Measurements from ENCODE around the gene CCDC201.
"Not testable (repeated sequence)": the region's sequence is repeated elsewhere in the genome, so short reads cannot be mapped to it uniquely, and the experiment has no call there.

The CCDC201 gene

DNA sequence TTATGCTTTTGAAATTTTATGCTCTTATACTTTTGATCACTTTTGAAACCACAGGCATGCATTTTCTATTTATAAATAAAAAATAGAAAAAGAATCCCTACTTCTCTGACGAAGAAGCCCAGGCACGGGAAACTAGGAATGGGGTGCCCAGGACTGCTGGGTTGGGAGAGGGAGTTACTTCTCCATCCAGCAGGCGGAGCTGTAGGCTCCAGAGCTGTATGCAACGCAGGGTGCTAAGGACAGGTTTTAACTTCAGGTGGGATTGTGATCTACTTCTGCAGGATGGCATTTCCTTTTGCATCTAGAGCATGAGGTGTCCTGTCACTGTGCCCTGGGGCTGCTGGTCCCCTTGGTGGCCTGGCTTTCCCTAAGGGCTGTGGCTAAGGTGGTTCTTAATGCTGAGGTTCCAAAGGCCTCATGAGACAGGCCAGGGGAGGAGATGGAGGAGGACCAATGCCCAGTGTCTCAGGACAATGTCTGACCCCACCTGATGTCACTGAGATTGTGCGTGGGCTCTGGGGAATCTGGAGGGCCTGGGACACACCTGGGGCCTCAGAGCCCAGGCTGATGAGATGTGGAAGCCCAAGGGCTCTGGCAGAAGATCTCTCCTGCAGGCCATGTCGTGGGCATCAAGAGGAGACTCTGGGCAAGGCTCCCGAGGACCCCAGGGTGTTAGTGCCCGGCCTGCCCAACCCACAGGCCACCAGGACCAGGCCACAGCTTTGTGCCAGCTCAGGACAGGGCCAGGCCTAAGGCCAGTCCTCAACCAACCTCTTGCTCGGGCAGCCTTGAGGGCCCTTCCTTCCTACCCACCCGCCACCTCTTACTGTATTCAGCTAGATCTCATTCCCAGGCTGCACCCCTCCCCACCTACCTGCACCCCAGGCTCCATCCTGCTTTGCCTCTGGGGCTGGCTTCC is 507 bp downstream of the CCDC201 start:
- no peak for DNase-seq

DNA sequence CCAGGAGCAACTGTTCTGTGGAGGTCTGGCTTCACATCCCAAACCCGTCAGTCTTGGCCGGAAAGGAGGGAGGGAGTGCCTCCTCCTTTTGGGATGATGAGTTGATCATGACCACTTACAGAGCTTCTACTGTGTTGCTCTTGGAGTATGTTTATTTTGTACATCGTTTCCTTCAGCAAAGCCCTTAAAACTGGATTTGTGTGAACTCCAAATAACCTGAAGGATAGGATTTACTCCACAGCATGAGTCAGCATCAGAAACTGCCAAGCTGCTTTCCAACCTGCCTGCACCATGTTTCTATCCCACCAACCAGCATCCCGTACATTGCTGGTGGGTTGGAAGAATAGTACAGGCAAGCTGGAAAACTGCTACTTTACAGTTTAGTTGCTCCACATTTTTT is 3.5 kb downstream of the CCDC201 start:
- no peak for DNase-seq

GRCh38 chr7:45867471-45867870 is 5.4 kb downstream of the CCDC201 start:
- no peak for DNase-seq

DNA sequence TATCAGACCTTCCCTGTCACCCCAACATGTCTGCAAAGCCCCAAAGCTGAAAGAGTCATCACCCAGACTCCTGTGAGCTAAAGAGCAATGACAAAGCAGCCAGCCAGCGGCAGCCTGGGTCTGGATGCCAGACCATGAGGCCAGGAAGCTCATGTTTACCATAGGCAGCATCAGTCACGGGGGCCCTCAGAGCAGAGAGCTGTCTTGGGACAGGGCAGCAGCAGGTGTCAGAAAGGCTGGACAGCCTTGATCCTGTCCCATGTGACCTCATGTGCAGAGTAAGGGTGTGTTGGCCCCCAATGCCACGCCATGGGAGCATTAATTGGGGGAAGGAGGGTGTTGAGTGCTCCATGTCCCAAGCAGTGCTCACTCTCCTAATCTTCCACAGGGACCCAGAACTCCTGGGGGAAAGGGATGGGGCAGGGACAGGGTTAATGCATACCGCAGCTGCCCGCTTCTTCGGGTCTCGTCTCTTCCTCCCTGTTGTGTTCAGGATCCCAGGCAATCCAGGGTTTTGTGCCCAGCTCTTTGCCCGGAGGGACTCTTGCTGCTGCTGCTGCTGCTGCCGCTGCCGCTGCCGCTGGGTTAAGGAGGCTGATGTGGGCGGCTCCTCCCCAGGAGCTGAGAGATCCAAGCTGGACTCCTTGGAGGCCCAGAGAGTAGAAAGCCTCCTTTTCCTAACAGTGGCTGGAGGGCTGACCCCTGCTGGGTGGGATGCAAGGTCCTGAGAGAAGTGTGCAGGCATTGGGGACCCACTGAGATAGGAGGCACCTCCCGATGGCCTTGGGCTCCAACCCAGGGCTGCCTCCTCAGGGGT is 7.1 kb downstream of the CCDC201 start:
- DNase-seq, result no peak

- no peak for DNase-seq
Measured at GRCh38 chr7:45863715-45864114, 9.2 kb downstream of the CCDC201 start.

- not testable (repeated sequence) for DNase-seq
Measured at GRCh38 chr7:45856888-45857287, 16.0 kb downstream of the CCDC201 start.

DNA sequence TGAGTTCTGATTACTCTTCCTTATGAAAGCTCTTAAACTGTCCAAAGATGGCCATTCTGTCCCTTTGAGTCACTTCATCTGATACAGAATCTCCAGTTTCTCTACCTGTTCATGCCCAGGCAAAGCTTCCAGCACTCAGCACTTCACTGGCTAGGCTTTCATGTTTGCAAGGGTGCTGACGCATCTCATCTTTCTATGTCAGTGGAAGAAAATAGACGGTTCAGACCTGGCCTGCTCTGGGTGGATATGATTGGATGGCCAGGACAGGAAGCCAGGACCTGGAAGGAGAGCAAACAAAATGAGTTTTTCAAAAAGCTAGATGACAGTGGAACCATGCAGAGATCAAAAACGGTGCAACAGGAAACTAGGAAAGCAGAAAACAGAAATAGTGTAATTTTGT is 17.2 kb downstream of the CCDC201 start:
- DNase-seq, result not testable (repeated sequence)

DNA sequence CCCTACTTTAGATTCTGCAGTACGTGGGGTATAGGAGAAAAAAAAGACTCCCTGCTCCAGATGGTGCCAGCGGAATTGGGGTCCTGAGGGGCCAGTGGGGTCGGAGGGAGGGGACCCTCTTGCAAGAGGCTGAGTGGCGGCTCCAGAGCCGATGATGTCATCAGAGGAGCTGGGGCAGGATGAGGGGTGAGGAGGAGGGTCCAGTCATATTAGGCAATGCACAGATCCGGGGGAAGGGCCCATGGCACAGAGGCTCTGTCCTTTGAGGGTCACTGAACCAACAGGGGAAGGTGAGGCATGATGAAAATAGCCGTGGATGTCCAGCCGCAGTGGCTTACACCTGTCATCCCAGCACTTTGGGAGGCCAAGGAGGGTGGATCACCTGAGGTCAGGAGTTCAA is 19.4 kb downstream of the CCDC201 start:
- not testable (repeated sequence) for DNase-seq

GRCh38 chr7:45852984-45853383 is 19.9 kb downstream of the CCDC201 start:
- DNase-seq, result not testable (repeated sequence)

DNA sequence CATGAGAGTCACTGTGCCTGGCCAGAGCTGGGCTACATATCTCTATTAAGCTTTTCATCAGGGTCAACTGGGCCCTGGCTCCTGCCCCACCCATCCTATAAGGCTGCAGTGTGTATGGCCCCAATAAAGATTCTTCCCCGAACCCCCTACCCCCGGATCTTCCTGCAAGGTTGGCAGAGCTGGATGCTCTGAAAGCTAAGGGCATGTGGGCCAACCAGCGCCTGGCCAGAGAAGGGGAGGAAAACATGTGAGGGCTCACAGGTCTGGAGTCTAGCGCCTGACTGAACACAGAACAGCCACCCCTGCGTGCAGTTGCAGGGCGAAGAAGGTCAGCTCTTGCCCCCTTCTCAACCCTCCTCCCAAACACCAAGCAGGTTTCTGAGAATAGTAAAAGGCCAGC is 24.1 kb downstream of the CCDC201 start:
- not testable (repeated sequence) for DNase-seq

DNA sequence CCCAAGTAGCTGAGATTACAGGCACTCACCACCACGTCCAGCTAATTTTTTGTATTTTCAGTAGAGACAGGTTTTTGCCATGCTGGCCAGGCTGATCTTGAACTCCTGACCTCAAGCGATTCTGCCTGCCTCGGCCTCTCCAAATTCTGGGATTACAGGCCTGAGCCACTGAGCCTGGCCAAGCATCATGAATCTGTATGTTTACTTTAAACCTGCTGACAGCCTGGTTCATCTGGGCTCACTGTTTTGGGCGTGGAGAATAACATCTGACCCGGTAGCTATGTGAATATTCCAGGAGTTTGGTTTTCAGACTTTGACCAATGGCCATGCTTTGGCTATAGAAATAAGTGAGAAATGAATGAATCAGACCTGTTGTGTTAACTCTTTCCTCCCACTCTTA is 26.3 kb downstream of the CCDC201 start:
- not testable (repeated sequence) for DNase-seq

GRCh38 chr7:45841926-45842717 is 30.8 kb downstream of the CCDC201 start:
- DNase-seq, result not testable (repeated sequence)

DNA sequence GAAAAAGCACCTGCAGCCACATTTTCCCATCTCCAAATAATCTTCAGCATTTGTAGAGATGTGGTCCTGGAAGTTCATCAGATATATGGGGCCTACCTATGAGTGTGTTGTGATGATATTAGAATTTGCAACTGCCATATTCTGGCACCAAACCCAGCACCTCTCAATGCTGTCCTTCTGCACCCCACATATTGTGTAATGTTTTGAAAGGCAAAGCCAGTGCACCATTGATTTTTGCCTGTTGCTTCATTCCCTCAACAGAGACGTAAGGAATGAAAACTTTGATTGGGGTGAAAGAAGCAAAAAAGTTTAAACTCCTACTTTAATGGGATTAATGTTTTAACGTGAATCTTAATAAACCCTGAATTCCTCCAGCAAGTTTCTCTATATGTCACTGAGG is 34.0 kb downstream of the CCDC201 start:
- not testable (repeated sequence) for DNase-seq

DNA sequence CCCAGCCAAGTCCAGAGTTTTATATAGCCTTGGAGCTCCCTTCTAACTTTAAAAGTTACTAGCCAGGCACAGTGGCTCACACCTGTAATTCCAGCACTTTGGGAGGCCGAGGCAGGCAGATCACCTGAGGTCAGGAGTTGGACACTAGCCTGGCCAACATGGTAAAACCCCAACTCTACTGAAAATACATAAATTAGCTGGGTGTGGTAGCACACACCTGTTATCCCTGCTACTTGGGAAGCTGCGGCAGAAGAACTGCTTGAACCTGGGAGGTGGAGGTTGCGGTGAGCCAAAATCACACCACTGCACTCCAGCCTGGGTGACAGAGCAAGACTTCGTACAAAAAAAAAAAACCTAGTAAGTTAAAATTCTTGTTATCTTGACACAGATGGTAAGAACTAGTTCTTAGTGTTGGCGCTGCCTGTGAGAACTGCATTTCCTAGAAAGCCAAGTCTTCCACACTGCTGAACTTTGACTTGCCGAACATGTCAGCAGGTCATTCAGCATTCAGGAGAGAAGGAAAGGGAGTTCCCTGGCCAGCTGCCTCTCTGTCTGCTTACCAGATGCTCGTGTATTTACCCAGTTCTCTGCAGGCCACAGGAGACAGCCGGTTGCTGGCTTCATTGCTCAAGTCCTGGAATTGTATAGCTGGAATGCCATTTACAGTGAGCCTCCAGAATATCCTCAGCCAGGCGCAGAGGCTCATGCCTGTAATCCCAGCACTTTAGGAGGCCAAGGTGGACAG is 40.3 kb downstream of the CCDC201 start:
- not testable (repeated sequence) for DNase-seq

GRCh38 chr7:45829846-45830245 is 43.0 kb downstream of the CCDC201 start:
- not testable (repeated sequence) for DNase-seq

- DNase-seq, result not testable (repeated sequence)
Measured at GRCh38 chr7:45827731-45828130, 45.2 kb downstream of the CCDC201 start.

GRCh38 chr7:45826550-45826949 is 46.3 kb downstream of the CCDC201 start:
- not testable (repeated sequence) for DNase-seq

- not testable (repeated sequence) for DNase-seq
Measured at GRCh38 chr7:45818763-45819162, 54.1 kb downstream of the CCDC201 start.

GRCh38 chr7:45817913-45818312 is 55.0 kb downstream of the CCDC201 start:
- DNase-seq, result not testable (repeated sequence)

DNA sequence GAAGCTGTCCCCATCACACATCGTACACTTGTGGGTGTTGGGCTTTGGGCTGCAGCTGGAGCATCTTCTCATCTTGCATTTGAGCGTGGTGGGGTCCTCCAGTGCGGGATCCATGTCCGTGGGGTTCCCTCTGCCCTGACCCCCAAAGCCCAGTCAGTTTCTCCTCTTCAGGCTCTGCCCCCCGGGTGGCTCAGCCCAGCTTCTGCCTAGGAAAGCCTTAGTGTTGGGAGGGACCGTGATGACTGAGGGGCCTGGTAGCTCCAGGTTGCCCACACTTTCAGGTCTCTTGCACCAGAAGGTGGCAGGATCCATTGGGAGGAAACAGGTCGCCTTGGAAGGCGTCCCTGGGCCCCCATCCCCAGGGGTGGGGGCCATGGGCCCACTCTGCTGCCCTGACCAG is 55.9 kb downstream of the CCDC201 start:
- DNase-seq, result not testable (repeated sequence)

DNA sequence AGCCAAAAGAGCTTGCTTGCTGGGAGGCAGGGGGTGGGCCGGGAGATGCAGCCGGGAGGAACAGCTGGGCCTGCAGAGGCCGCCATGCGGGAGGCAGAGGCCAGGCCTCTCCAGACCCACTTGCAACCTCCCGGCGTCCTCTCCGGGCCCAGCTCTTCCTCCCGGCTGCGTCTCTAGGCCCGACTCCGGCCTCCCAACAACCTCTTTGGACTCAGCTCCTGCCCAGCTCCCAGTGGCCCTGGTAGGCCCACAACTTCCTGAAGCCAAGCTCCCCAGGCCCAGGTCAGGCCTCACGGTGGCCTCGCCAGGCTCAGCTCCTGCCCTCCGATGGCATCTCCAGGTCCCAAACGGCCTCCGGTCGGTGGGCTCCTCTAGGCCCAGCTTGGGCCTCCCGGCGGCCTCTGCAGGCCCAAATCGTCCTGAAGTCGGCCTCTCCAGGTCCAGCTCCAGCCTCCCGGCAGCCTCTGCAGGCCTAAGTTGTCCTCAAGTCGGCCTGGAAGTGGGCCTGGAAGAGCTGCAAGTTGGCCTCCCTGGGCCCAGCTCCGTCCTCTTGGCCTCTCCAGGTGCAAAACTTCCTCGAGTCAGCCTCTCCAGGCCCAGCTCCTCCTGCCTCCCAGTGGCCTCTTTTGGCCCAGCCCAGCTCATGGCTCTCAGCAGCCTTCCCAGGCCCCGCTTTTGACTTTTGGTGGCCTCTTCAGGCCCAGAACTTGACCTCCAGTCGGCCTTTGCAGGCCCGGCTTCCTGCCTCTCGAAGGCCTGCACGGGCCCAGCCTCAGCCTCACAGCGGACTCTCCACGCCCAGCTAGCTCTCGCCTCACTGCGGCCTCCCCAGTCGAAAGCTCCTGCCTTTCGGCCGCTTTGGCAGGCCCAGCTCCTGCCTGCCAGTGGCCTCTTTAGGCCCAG is 58.4 kb downstream of the CCDC201 start:
- DNase-seq, result not testable (repeated sequence)
